Epithelial cell of prostate (primary cell): ENCODE measurements around the gene CBX6.

ENCODE experiments used
- DNase-seq: peaks from one replicate; pipeline ENCODE4 v3.0.0-alpha.2; 2011; ENCODE audit warnings: low read depth, low spot score
- H3K27ac ChIP-seq: fragments of 450-650 bp; 2 replicates; pipeline ENCODE4 v1.5.1; 2017; ENCODE audit warnings: mild to moderate bottlenecking

CBX6 gene

DNA sequence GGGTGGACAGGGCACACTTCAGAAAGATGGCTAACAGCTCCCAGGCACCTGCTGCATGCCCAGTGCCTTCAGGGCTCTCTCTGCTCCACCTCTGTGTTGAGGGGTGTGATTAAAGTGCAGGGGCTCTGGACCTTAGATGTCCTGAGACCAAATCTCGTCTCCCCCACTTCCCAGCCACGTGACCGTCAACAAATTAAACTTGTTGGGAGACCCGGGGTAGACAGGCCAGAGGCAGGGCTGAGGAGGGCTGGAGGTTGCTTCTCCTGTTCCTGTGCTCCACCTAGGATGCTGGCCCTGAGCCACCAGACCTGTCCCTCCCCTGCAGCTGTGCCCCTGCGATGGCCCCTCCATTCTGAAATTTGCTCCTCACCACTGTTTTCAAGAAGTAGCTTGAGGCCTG is 45.2 kb downstream of the CBX6 start:
- no peak overlapping the region for H3K27ac ChIP-seq
- no peak for DNase-seq

DNA sequence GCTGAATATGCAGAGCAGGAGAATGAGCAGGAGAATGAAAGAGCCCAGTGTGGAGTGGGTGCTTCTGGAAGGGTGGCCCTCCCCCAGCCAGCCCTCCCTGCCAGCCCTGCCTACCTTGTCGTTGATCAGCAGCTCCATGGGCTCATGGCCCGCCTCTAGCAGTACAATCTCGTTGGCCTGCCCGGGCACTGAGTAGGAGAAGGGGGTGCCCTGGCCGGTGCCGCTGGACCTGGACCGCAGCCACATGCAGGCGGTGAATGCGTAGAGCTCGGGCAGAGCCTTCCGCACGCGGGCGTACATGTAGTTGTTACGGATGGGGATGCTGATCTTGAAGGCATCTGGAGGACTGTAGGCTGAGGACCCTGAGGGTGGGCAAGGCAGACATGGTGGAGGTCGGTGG is 45.6 kb downstream of the CBX6 start:
- DNase-seq = no peak
- H3K27ac ChIP-seq = no peak overlapping the region

DNA sequence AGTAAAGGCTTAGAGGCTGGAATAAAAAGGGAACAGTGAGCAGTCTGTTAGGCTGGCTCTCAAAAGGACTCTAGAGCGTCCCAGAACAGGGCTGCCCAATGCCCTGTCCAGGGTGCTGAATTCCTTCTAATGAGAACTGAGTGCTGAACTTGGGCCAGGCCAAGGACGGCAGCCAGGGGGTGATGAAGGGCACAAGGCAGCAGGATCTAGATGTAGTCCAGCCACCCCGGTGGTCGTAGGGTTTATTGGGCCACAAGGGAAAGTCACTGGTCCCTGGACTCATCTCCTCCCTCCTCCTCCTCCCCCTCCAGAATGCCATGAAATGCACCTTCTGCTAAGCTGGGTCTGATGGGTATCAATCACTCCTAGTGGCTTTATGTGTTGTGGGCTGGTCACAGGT is 47.4 kb downstream of the CBX6 start:
- DNase-seq = no peak
- no peak overlapping the region for H3K27ac ChIP-seq

DNA sequence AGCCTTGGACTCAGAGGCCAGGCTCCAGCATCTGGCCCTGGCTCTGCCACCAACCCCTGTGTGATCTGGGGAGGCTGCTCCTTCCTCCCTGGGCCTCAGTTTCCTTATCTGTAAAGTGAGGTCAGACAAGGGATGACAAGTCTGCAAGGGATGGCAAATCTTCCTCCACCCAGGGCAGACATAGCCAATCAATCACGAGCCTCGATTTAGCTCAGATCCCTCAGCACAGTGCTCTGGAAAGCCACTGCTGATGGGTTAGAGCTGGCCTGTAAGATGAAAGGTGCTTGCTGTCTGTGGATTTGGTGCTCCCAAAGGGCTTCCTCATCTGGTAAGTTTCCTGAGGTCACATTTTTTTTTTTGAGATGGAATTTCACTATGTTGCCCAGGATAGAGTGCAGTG is 48.4 kb downstream of the CBX6 start:
- no peak for DNase-seq
- no peak overlapping the region for H3K27ac ChIP-seq

DNA sequence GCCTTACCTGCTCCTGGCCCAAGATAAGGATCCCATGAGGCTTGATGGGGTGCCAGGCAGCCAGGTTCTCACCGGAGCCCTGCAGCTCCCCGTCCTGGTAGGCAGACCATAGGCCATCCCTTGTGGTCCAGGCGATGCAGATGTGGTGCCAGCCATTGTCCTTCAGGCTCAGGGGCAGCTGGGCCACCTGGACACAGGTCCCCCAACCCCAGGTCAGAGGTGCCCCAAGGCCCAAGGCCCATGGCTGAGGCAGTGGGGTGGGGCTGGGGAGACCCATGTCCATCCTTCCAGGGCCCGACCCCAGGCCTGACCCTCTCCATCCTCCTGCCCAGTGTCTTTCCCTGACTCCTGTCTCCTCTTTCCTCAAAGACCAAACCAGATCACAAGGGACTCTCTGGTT is 48.9 kb downstream of the CBX6 start:
- no peak overlapping the region for H3K27ac ChIP-seq
- no peak for DNase-seq

DNA sequence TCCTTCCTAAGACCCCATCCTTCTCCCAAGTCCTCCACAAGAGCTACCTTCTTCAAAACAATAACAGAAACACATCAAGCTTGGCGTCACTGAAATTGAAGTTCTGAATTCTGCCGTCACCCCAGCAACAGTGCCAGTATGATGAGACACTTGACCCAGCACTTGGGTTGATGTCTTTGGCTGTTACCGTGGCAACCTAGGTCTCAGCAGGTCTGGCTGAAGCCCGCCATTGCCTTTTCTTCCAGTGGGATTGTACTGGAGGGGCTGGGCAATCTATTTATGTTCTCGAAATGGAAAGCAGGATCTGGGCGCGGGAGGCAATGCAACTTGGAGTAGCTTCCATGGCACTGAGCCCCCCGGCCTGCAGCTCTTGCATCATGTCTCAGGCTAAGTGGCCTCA is 52.0 kb downstream of the CBX6 start:
- no peak for DNase-seq

DNA sequence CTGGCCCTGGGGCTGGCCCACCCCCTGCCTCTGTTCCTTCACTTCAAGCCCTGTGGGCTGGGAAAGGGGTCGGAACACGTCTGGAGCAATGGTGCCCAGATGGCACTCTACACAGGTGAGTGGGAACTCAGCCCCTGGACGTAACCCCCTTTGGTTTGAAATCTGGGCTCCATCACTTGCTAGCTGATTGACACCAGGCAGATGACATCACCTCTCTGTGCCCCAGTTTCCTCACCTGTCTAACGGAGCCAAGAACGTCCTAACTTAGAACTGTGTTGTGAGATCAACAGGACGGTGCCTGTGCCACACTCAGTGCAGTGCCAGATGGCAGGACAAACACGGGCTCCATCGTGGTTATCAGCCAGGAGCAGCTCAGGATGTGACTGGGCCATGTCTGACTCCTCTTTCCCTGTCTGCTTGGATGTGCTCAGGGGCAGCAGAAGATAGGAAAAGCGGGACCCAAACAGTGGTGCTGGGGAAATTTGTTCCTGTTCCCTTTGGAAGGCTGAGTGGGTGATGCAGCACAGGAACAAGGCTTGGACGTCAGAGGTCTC is 52.6 kb downstream of the CBX6 start:
- H3K27ac ChIP-seq = no peak overlapping the region
- no peak for DNase-seq

More for the DNA sequence above, 52.0 kb downstream of the CBX6 start:
- H3K27ac ChIP-seq = no peak overlapping the region

DNA sequence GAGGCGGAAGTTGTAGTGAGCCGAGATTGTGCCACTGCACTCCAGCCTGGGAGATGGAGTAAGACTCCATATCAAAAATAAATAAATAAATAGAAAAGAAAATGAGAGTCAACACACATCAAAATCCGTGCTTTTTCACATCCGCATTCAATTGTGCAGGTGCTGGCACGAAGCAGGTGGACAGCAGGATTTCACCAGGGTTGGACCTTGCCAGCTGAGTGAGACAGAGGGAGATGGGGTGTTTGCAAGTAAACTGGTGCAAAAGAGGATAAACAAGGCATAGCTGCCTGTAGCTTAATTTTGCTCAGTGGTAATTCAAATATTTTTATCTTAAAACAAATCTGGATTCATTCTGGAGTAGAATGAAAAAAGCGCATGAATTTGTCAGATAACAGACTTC is 54.8 kb downstream of the CBX6 start:
- DNase-seq = no peak
- no peak overlapping the region for H3K27ac ChIP-seq

DNA sequence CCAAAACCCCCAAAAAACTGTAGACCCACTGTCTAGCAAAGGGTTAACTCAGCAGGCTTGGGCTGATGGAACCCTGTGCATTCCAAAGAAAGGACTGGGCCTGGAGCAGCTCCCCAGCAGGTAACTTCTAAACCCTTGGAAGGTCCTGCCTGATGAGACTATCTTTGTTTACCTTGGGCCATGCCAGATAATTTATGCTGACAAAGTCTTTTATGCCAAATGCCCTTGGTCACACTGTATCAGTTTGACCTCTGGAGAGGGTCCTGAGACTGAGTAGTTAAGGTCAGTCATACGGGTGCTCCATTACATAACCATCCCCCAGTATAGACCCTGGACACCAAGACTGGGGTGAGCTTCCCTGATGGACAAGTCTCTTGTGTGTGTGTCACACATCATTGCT is 56.2 kb downstream of the CBX6 start:
- DNase-seq = no peak
- H3K27ac ChIP-seq = no peak overlapping the region
